Effector CD8-positive, alpha-beta T cell (primary cell): ENCODE measurements around the gene SMG5.

Experiments
- DNase-seq: peaks from one replicate; lab custom pipeline; 2025; lab: John Stamatoyannopoulos, UW

SMG5 gene

GRCh38 chr1:156279837-156280236 lies 2.8 kb downstream of the SMG5 start:
- no peak for DNase-seq

GRCh38 chr1:156276966-156277381 lies 5.7 kb downstream of the SMG5 start:
- no peak for DNase-seq

- no peak for DNase-seq
Observed at GRCh38 chr1:156276532-156276931, 6.1 kb downstream of the SMG5 start.

GRCh38 chr1:156270314-156270713 lies 12.3 kb downstream of the SMG5 start:
- no peak for DNase-seq

GRCh38 chr1:156268336-156268735 lies 14.3 kb downstream of the SMG5 start:
- no peak for DNase-seq

- DNase-seq, result no peak
Observed at GRCh38 chr1:156266051-156266450, 16.6 kb downstream of the SMG5 start.

- no peak for DNase-seq
Observed at GRCh38 chr1:156263288-156263655, 19.4 kb downstream of the SMG5 start.

GRCh38 chr1:156262461-156263287 lies 20.0 kb downstream of the SMG5 start:
- no peak for DNase-seq

- DNase-seq, result no peak
Observed at GRCh38 chr1:156260896-156261295, 21.7 kb downstream of the SMG5 start.

- DNase-seq, result no peak
Observed at GRCh38 chr1:156259805-156260204, 22.8 kb downstream of the SMG5 start.

- DNase-seq, result no peak
Observed at GRCh38 chr1:156258859-156259258, 23.8 kb downstream of the SMG5 start.

GRCh38 chr1:156257711-156258110 lies 24.9 kb downstream of the SMG5 start:
- no peak for DNase-seq

GRCh38 chr1:156253634-156254033 lies 29.0 kb downstream of the SMG5 start:
- no peak for DNase-seq

- no peak for DNase-seq
Observed at GRCh38 chr1:156251527-156251926, 31.1 kb downstream of the SMG5 start.

- DNase-seq, result no peak
Observed at GRCh38 chr1:156249593-156249992, 33.0 kb downstream of the SMG5 start.

- no peak for DNase-seq
Observed at GRCh38 chr1:156248323-156248683, 34.3 kb downstream of the SMG5 start.

- DNase-seq, result no peak
Observed at GRCh38 chr1:156247460-156248322, 34.9 kb downstream of the SMG5 start, which contains the start of gene PAQR6. TSS of gene PAQR6 (minus strand) at chr1:156248056. CDS start at chr1:156246731, 1,325 bp downstream.

GRCh38 chr1:156246781-156247459 lies 35.7 kb downstream of the SMG5 start:
- DNase-seq, result no peak

- DNase-seq, result no peak
Observed at GRCh38 chr1:156246241-156246780, 36.3 kb downstream of the SMG5 start.

GRCh38 chr1:156245451-156246232 lies 37.0 kb downstream of the SMG5 start:
- DNase-seq, result no peak

- DNase-seq, result no peak
Observed at GRCh38 chr1:156244712-156245111, 37.9 kb downstream of the SMG5 start.
